GM10847 (cell line): ENCODE results near the gene CHN2.

Source experiments
- POLR2A ChIP-seq: IDR thresholded peaks from 2 replicates; pipeline ENCODE4 v1.6.1; 2011; ENCODE audit not compliant: insufficient read length; ENCODE audit errors: extremely low read depth

CHN2 gene

GRCh38 chr7:29281782-29282541, 87.4 kb downstream of the CHN2 start:
- TF ChIP-seq POLR2A, result no peak

GRCh38 chr7:29282819-29283414, 88.3 kb downstream of the CHN2 start:
- TF ChIP-seq POLR2A, result no peak

GRCh38 chr7:29284696-29285443, 90.3 kb downstream of the CHN2 start:
- no peak for TF ChIP-seq POLR2A

- no peak for TF ChIP-seq POLR2A
Observed at GRCh38 chr7:29285444-29285793, 90.8 kb downstream of the CHN2 start.

GRCh38 chr7:29285861-29286260, 91.3 kb downstream of the CHN2 start:
- no peak for TF ChIP-seq POLR2A

- no peak for TF ChIP-seq POLR2A
Observed at GRCh38 chr7:29287366-29287765, 92.8 kb downstream of the CHN2 start.

- TF ChIP-seq POLR2A, result no peak
Observed at GRCh38 chr7:29288181-29289091, 93.9 kb downstream of the CHN2 start.

- no peak for TF ChIP-seq POLR2A
Observed at GRCh38 chr7:29289156-29290021, 94.8 kb downstream of the CHN2 start.

- TF ChIP-seq POLR2A, result no peak
Observed at GRCh38 chr7:29290829-29291228, 96.3 kb downstream of the CHN2 start.

GRCh38 chr7:29291723-29292618, 97.4 kb downstream of the CHN2 start:
- no peak for TF ChIP-seq POLR2A

- no peak for TF ChIP-seq POLR2A
Observed at GRCh38 chr7:29292886-29293658, 98.5 kb downstream of the CHN2 start.

- no peak for TF ChIP-seq POLR2A
Observed at GRCh38 chr7:29296421-29296820, 101.8 kb downstream of the CHN2 start.
